H1 (cell line): ENCODE data around the gene ELP4. TPM values are rescaled to one million over a fixed set of nuclear protein-coding genes. Genes with fewer than 3 reads are reported as not detected.

ENCODE experiments used
- CTCF ChIA-PET: fragments of 300-600 bp; sonication (Branson Sonifier 250); formaldehyde crosslinking; loops from one replicate; lab custom pipeline; 2021; ENCODE audit not compliant: partially characterized antibody; lab: Charles Lee
- POLR2A ChIA-PET: fragments of 300-600 bp; sonication (Branson Sonifier 250); formaldehyde crosslinking; loops from one replicate; lab custom pipeline; 2021; ENCODE audit warnings: inconsistent platforms; ENCODE audit not compliant: partially characterized antibody; lab: Charles Lee
- DNase-seq, 2 experiments: peaks; one replicate each; pipeline versions ENCODE4 v3.0.0 to v3.0.0-alpha.2; 2010 to 2022; ENCODE audit warnings: low spot score in 2 of 2, low read depth in 1 of 2, mixed read lengths in 1 of 2
- FAIRE-seq: peaks from 2 replicates; lab custom pipeline; 2011; peaks lifted over from hg19 to GRCh38; lab: Jason Lieb, UNC
- H2AFZ ChIP-seq: 2 replicates; pipeline ENCODE4 v1.8.1; 2012; ENCODE audit warnings: low read length, inconsistent platforms
- H2AK5ac ChIP-seq: 2 replicates; pipeline ENCODE4 v1.6.1; 2013; ENCODE audit warnings: low read depth, low read length
- H2BK120ac ChIP-seq: replicated peaks from 2 replicates; pipeline ENCODE3; 2013; ENCODE audit warnings: low read depth, low read length, inconsistent platforms
- H2BK12ac ChIP-seq: 2 replicates; pipeline ENCODE4 v1.6.1; 2013; ENCODE audit warnings: low read depth, low read length
- H2BK15ac ChIP-seq: 2 replicates; pipeline ENCODE4 v1.6.1; 2013; ENCODE audit warnings: low read length
- H2BK20ac ChIP-seq: 2 replicates; pipeline ENCODE4 v1.6.1; 2013; ENCODE audit warnings: low read length
- H2BK5ac ChIP-seq: 2 replicates; pipeline ENCODE4 v1.6.1; 2013; ENCODE audit warnings: low read depth, low read length
- H3K14ac ChIP-seq: 2 replicates; pipeline ENCODE4 v1.6.1; 2013; ENCODE audit warnings: inconsistent platforms; ENCODE audit not compliant: insufficient read length
- H3K18ac ChIP-seq: 2 replicates; pipeline ENCODE4 v1.6.1; 2013; ENCODE audit warnings: low read length; ENCODE audit errors: extremely low read depth
- H3K23ac ChIP-seq: 2 replicates; pipeline ENCODE4 v1.6.1; 2013; ENCODE audit warnings: inconsistent platforms; ENCODE audit not compliant: insufficient read length
- H3K23me2 ChIP-seq: 2 replicates; pipeline ENCODE4 v1.6.1; 2013; ENCODE audit warnings: low read depth, low read length
- H3K27ac ChIP-seq: 2 replicates; pipeline ENCODE4 v1.6.1; 2011; ENCODE audit warnings: low read depth, low read length, inconsistent platforms
- H3K27me3 ChIP-seq, 4 experiments: replicated peaks in 1 of 4; 1 replicate in 1 of 4; 2 replicates in 3 of 4; pipeline versions ENCODE4 v1.6.1 to v1.8.1; 2011 to 2013; ENCODE audit warnings: low read length in 3 of 4, mild to moderate bottlenecking in 3 of 4, inconsistent platforms in 2 of 4, mixed read lengths in 2 of 4, moderate library complexity in 1 of 4; ENCODE audit not compliant: control insufficient read depth in 3 of 4, insufficient read depth in 3 of 4; ENCODE audit errors: extremely low read depth in 1 of 4
- H3K36me3 ChIP-seq, 4 experiments: 2 replicates each; pipeline versions ENCODE4 v1.6.1 to v1.8.1; 2011 to 2013; ENCODE audit warnings: mild to moderate bottlenecking in 4 of 4, low read length in 3 of 4, moderate library complexity in 2 of 4, control low read depth in 1 of 4, inconsistent platforms in 1 of 4; ENCODE audit not compliant: insufficient read depth in 4 of 4, control insufficient read depth in 2 of 4
- H3K4ac ChIP-seq: replicated peaks from 2 replicates; pipeline ENCODE3; 2013; ENCODE audit warnings: low read length, low read depth, mixed read lengths, inconsistent platforms; ENCODE audit not compliant: insufficient read length
- H3K4me1 ChIP-seq, 4 experiments: replicated peaks in 1 of 4; 1 replicate in 1 of 4; 2 replicates in 3 of 4; pipeline versions ENCODE4 v1.6.1 to v1.8.1; 2011 to 2013; ENCODE audit warnings: low read length in 3 of 4, inconsistent platforms in 2 of 4, mixed read lengths in 1 of 4; ENCODE audit not compliant: insufficient read depth in 4 of 4, control insufficient read depth in 3 of 4
- H3K4me2 ChIP-seq, 2 experiments: 2 replicates each; pipeline versions ENCODE4 v1.6.1 to v1.8.1; 2011 to 2013; ENCODE audit warnings: low read depth in 2 of 2, low read length in 2 of 2, control low read depth in 1 of 2, inconsistent platforms in 1 of 2, mild to moderate bottlenecking in 1 of 2; ENCODE audit not compliant: insufficient read depth in 1 of 2
- H3K4me3 ChIP-seq, 4 experiments: fragments of 200-600, 300-600 bp in 1 of 4; sonication (generic), shearing (Covaris generic), sonication (Bioruptor Twin) in 1 of 4; 2 replicates each; pipeline versions ENCODE4 v1.5.1 to v1.8.1; 2011 to 2016; ENCODE audit warnings: low read length in 4 of 4, low read depth in 3 of 4, control low read depth in 2 of 4, inconsistent platforms in 2 of 4, mild to moderate bottlenecking in 2 of 4, mixed read lengths in 1 of 4, moderate library complexity in 1 of 4; ENCODE audit not compliant: insufficient read depth in 2 of 4; ENCODE audit errors: extremely low read depth in 1 of 4
- H3K56ac ChIP-seq: replicated peaks from 2 replicates; pipeline ENCODE3; 2013; ENCODE audit warnings: low read depth, mild to moderate bottlenecking, mixed read lengths, low read length, inconsistent platforms; ENCODE audit not compliant: insufficient read length
- H3K79me1 ChIP-seq: 2 replicates; pipeline ENCODE4 v1.6.1; 2013; ENCODE audit warnings: low read depth, low read length, control low read depth
- H3K79me2 ChIP-seq, 2 experiments: 2 replicates each; pipeline versions ENCODE4 v1.6.1 to v1.8.1; 2012 to 2013; ENCODE audit warnings: low read length in 2 of 2, mild to moderate bottlenecking in 2 of 2, inconsistent platforms in 1 of 2; ENCODE audit not compliant: insufficient read depth in 2 of 2, control insufficient read depth in 1 of 2
- H3K9ac ChIP-seq, 4 experiments: replicated peaks in 1 of 4; 1 replicate in 1 of 4; 2 replicates in 3 of 4; pipeline versions ENCODE4 v1.6.1 to v1.8.1; 2011 to 2013; ENCODE audit warnings: low read depth in 3 of 4, low read length in 3 of 4, control low read depth in 2 of 4, mild to moderate bottlenecking in 2 of 4, moderate library complexity in 2 of 4, inconsistent platforms in 1 of 4; ENCODE audit errors: extremely low read depth in 1 of 4
- H3K9me3 ChIP-seq, 2 experiments: 2 replicates each; pipeline versions ENCODE4 v1.6.1 to v1.8.1; 2012 to 2013; ENCODE audit warnings: mild to moderate bottlenecking in 2 of 2, moderate library complexity in 2 of 2, control low read depth in 1 of 2, inconsistent platforms in 1 of 2, low read depth in 1 of 2, low read length in 1 of 2, mixed read lengths in 1 of 2; ENCODE audit not compliant: insufficient read depth in 2 of 2
- H4K20me1 ChIP-seq, 2 experiments: replicated peaks in 1 of 2; 2 replicates each; pipeline versions ENCODE3 to v1.8.1; 2011 to 2013; ENCODE audit warnings: inconsistent platforms in 2 of 2, low read length in 2 of 2, mild to moderate bottlenecking in 1 of 2; ENCODE audit not compliant: insufficient read depth in 2 of 2, control insufficient read depth in 1 of 2
- H4K5ac ChIP-seq: 2 replicates; pipeline ENCODE4 v1.6.1; 2013; ENCODE audit warnings: low read length, low read depth, mixed read lengths, inconsistent platforms; ENCODE audit not compliant: insufficient read length
- H4K8ac ChIP-seq: 2 replicates; pipeline ENCODE4 v1.8.0; 2013; ENCODE audit warnings: mild to moderate bottlenecking, moderate library complexity, low read length, inconsistent platforms; ENCODE audit not compliant: insufficient read depth; ENCODE audit errors: extremely low read depth
- H4K91ac ChIP-seq: replicated peaks from 2 replicates; pipeline ENCODE3; 2013; ENCODE audit warnings: low read length, mixed read lengths, inconsistent platforms; ENCODE audit not compliant: insufficient read length
- ASH2L ChIP-seq: fragments of 200-600, 300-600 bp; sonication (generic); IDR thresholded peaks from one replicate; pipeline ENCODE4 v1.7.1; 2017; ENCODE audit warnings: low read length
- EP300 ChIP-seq, 2 experiments: IDR thresholded peaks; 1 replicate in 1 of 2; 2 replicates in 1 of 2; pipeline ENCODE4 v1.6.1; 2011 to 2012; ENCODE audit warnings: low read depth in 2 of 2, low read length in 2 of 2, mild to moderate bottlenecking in 2 of 2, borderline replicate concordance in 1 of 2, inconsistent platforms in 1 of 2, moderate library complexity in 1 of 2
- RBBP5 ChIP-seq: IDR thresholded peaks from 2 replicates; pipeline ENCODE4 v1.7.1; 2012; ENCODE audit warnings: low read depth, mild to moderate bottlenecking, inconsistent platforms, low read length, moderate library complexity, borderline replicate concordance
- RFX5 ChIP-seq: IDR thresholded peaks from 2 replicates; pipeline ENCODE4 v1.6.1; 2011; ENCODE audit warnings: low read depth, low read length, improper control_type of control experiment, borderline replicate concordance
- SP2 ChIP-seq: IDR thresholded peaks from 2 replicates; pipeline ENCODE4 v1.6.1; 2012; ENCODE audit warnings: mild to moderate bottlenecking, low read length, inconsistent platforms
- TEAD4 ChIP-seq: IDR thresholded peaks from 2 replicates; pipeline ENCODE4 v1.6.1; 2012; ENCODE audit warnings: low read depth, low read length, inconsistent platforms, mixed read lengths
- WGBS, 2 experiments: shearing (Covaris generic) in 1 of 2; methylation state at CpG; one replicate each; pipeline versions ENCODE4 v1.1.6 to v1.1.7; 2013 to 2015; ENCODE audit warnings: low lambda C conversion rate in 2 of 2, mixed read lengths in 2 of 2, inconsistent platforms in 1 of 2, low coverage in 1 of 2, missing lambda C conversion rate in 1 of 2; ENCODE audit not compliant: insufficient replicate concordance in 2 of 2, insufficient coverage in 1 of 2, insufficient read length in 1 of 2; ENCODE audit errors: extremely low coverage in 1 of 2, missing lambda C conversion rate in 1 of 2; 5-methylcytosine and 5-hydroxymethylcytosine counted together
- polyA plus RNA-seq, 7 experiments: library from polyadenylated mRNA; depleted of rRNA in 3 of 7; stranded (reverse) in 5 of 7; unstranded in 2 of 7; fragments of >200 nt in 5 of 7; fragments of 200-250 nt in 2 of 7; gene quantifications; 1 replicate in 5 of 7; 2 replicates in 1 of 7; 4 replicates in 1 of 7; pipeline versions ENCODE4 v1.2.1 to v1.2.3, GENCODE V29; 2011 to 2013; ENCODE audit warnings: missing spikeins in 2 of 7, mixed read lengths in 2 of 7
- total RNA-seq: library from RNA; stranded (reverse); fragmentation: NEBNext Ultra II Directional; extraction: Animal tissue kit (Norgen Biotek cat#: 25700); gene quantifications from 2 replicates; pipeline ENCODE4 v1.2.1, GENCODE V29; 2021

The ELP4 gene
- total and polyA plus RNA-seq, 2 of the 8 experiments (the other 6 are each of a cell fraction or from before 2014, with no cell fraction given): 14.0 to 18.6 TPM

DNA sequence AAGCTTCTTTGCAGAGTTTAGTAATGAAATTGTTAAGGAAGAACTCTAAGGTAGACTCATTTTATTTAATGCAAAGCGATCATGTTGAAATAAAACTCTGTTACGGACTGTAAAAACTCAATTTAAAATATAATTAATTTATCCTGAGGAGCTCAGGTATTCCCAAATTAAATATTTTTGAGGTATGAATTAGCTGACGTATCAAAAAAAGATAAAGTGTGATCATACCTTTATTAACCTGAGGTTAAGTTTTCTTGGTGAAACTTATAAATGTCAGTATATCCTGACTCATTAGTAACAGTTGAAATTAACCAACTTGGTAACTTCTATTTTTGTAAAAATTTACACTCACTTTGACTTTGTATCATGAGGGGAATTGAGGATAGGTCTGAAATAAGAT is 171.2 kb downstream of the ELP4 start:
- no peak overlapping the region for H3K18ac ChIP-seq
- no peak overlapping the region for H3K4ac ChIP-seq
- FAIRE-seq (no peak), DNase-seq (no peak)
- no peak overlapping the region for H2BK12ac ChIP-seq
- no peak overlapping the region for H3K23ac ChIP-seq
- H3K4me3 ChIP-seq: no peak overlapping the region
- no peak overlapping the region for H4K91ac ChIP-seq
- no peaks in the 10 kb centered on the region for H3K36me3 ChIP-seq
- H3K27me3 ChIP-seq: peaks cover 0 to 1% (median 0%) of the 10 kb centered on the region in 4 experiments; a peak in 1 of 7 replicates
- H4K5ac ChIP-seq: no peak overlapping the region
- H4K8ac ChIP-seq: no peak overlapping the region
- no peaks in the 10 kb centered on the region for H3K79me1 ChIP-seq
- H2BK5ac ChIP-seq: no peak overlapping the region
- H3K4me1 ChIP-seq: peaks cover 0 to 4% (median 0%) of the 10 kb centered on the region in 4 experiments; a peak in 1 of 7 replicates
- H3K23me2 ChIP-seq: no peaks in the 10 kb centered on the region
- no peaks in the 10 kb centered on the region for H4K20me1 ChIP-seq
- no peak for TF ChIP-seq SP2
- TF ChIP-seq TEAD4: no peak
- TF ChIP-seq RFX5: no peak
- TF ChIP-seq EP300 (IDR thresholded peaks at IDR 0.05; ENCODE audit: borderline replicate concordance in 1 of 2, low read depth in 2 of 2, low read length in 2 of 2): no peak
- no peak for TF ChIP-seq ASH2L
- TF ChIP-seq RBBP5: no peak
- no peak overlapping the region for H2BK120ac ChIP-seq
- no peak overlapping the region for H3K4me2 ChIP-seq
- POLR2A ChIA-PET: no interaction called here
- H2BK15ac ChIP-seq: no peak overlapping the region
- no peak overlapping the region for H2BK20ac ChIP-seq
- H3K9me3 ChIP-seq: no peaks in the 10 kb centered on the region
- no peak overlapping the region for H3K9ac ChIP-seq
- no peak overlapping the region for H2AFZ ChIP-seq
- no peak overlapping the region for H3K27ac ChIP-seq
- H3K56ac ChIP-seq: no peak overlapping the region
- CTCF ChIA-PET: no interaction called here
- H3K79me2 ChIP-seq: no peaks in the 10 kb centered on the region
- H2AK5ac ChIP-seq: no peak overlapping the region
- no peak overlapping the region for H3K14ac ChIP-seq
- whole genome bisulfite sequencing, 2 experiments: 90% methylated on average over 3 of the region's 3 CpGs; no CpG with 5 or more reads in 1 of the 2 experiments
